ENCODE data around the gene SFRP5.
A peak's percentile ranks its signal among the peaks of the same experiment; 100 is the strongest.

The SFRP5 gene

GRCh38 chr10:97731346-97732051, 40.3 kb downstream of the SFRP5 start:
- Histone ChIP-seq H3K27me3 (ENCODE audit: insufficient read depth, low read length) (peaks cover 23% of the 10 kb centered on the region), H3K4me1 (ENCODE audit: insufficient read depth, low read length) (no peaks in the 10 kb centered on the region), H3K9me3 (ENCODE audit: insufficient read depth, low read depth, low read length) (peaks cover 9% of the 10 kb centered on the region), H3K27ac (ENCODE audit: low read depth, low read length) (no peak overlapping the region), H3K4me3 (ENCODE audit: low read length) (no peak overlapping the region), H3K9ac (ENCODE audit: low read depth, low read length) (no peak overlapping the region), H3K36me3 (ENCODE audit: insufficient read depth, low read length) (no peaks in the 10 kb centered on the region)
- 79% methylated on average over 9 of the region's 9 CpGs for WGBS

GRCh38 chr10:97729014-97729413, 42.8 kb downstream of the SFRP5 start:
- H3K4me1 ChIP-seq (ENCODE audit: insufficient read depth, low read length), result no peaks in the 10 kb centered on the region
- H3K9ac ChIP-seq (ENCODE audit: low read depth, low read length), result no peak overlapping the region
- H3K9me3 ChIP-seq (ENCODE audit: insufficient read depth, low read depth, low read length), result no peaks in the 10 kb centered on the region
- H3K4me3 ChIP-seq (ENCODE audit: low read length), result no peak overlapping the region
- H3K27ac ChIP-seq (ENCODE audit: low read depth, low read length), result no peak overlapping the region
- H3K27me3 ChIP-seq (ENCODE audit: insufficient read depth, low read length), result peaks cover 3% of the 10 kb centered on the region; the same call in 1 of the 2 replicates
- 92% methylated on average over 5 of the region's 5 CpGs for WGBS
- no peaks in the 10 kb centered on the region for H3K36me3 ChIP-seq (ENCODE audit: insufficient read depth, low read length)

GRCh38 chr10:97726636-97727178, 45.1 kb downstream of the SFRP5 start:
- Histone ChIP-seq H3K9me3 (ENCODE audit: insufficient read depth, low read depth, low read length) (no peaks in the 10 kb centered on the region), H3K4me3 (ENCODE audit: low read length) (peak overlapping the region; percentile 32), H3K9ac (ENCODE audit: low read depth, low read length) (no peak overlapping the region), H3K36me3 (ENCODE audit: insufficient read depth, low read length) (no peaks in the 10 kb centered on the region), H3K27ac (ENCODE audit: low read depth, low read length) (no peak overlapping the region), H3K4me1 (ENCODE audit: insufficient read depth, low read length) (no peaks in the 10 kb centered on the region), H3K27me3 (ENCODE audit: insufficient read depth, low read length) (no peaks in the 10 kb centered on the region)
- 14% methylated on average over 7 of the region's 8 CpGs for WGBS

GRCh38 chr10:97724341-97724941, 47.4 kb downstream of the SFRP5 start:
- H3K9ac ChIP-seq (ENCODE audit: low read depth, low read length), result no peak overlapping the region
- no peak overlapping the region for H3K27ac ChIP-seq (ENCODE audit: low read depth, low read length)
- no peak overlapping the region for H3K4me3 ChIP-seq (ENCODE audit: low read length)
- H3K36me3 ChIP-seq (ENCODE audit: insufficient read depth, low read length), result no peaks in the 10 kb centered on the region
- H3K9me3 ChIP-seq (ENCODE audit: insufficient read depth, low read depth, low read length), result no peaks in the 10 kb centered on the region
- WGBS, result 83% methylated on average over 5 of the region's 5 CpGs
- peaks cover 6% of the 10 kb centered on the region; the same call in 1 of the 2 replicates for H3K4me1 ChIP-seq (ENCODE audit: insufficient read depth, low read length)
- H3K27me3 ChIP-seq (ENCODE audit: insufficient read depth, low read length), result no peaks in the 10 kb centered on the region

GRCh38 chr10:97723001-97723400, 48.8 kb downstream of the SFRP5 start:
- Histone ChIP-seq H3K27me3 (ENCODE audit: insufficient read depth, low read length) (no peaks in the 10 kb centered on the region), H3K36me3 (ENCODE audit: insufficient read depth, low read length) (peaks cover under 1% of the 10 kb centered on the region; the same call in 1 of the 2 replicates), H3K9ac (ENCODE audit: low read depth, low read length) (no peak overlapping the region), H3K27ac (ENCODE audit: low read depth, low read length) (no peak overlapping the region), H3K4me1 (ENCODE audit: insufficient read depth, low read length) (peaks cover 20% of the 10 kb centered on the region), H3K9me3 (ENCODE audit: insufficient read depth, low read depth, low read length) (no peaks in the 10 kb centered on the region), H3K4me3 (ENCODE audit: low read length) (no peak overlapping the region)
- WGBS, result 83% methylated on average over 3 of the region's 3 CpGs

GRCh38 chr10:97721871-97722780, 49.7 kb downstream of the SFRP5 start:
- H3K36me3 ChIP-seq (ENCODE audit: insufficient read depth, low read length), result peaks cover 10% of the 10 kb centered on the region
- no peak overlapping the region for H3K4me3 ChIP-seq (ENCODE audit: low read length)
- H3K27ac ChIP-seq (ENCODE audit: low read depth, low read length), result no peak overlapping the region
- WGBS, result 97% methylated on average over 9 of the region's 12 CpGs
- no peaks in the 10 kb centered on the region for H3K9me3 ChIP-seq (ENCODE audit: insufficient read depth, low read depth, low read length)
- no peaks in the 10 kb centered on the region for H3K27me3 ChIP-seq (ENCODE audit: insufficient read depth, low read length)
- H3K9ac ChIP-seq (ENCODE audit: low read depth, low read length), result no peak overlapping the region
- H3K4me1 ChIP-seq (ENCODE audit: insufficient read depth, low read length), result peaks cover 22% of the 10 kb centered on the region

- peaks cover 37% of the 10 kb centered on the region for H3K4me1 ChIP-seq (ENCODE audit: insufficient read depth, low read length)
- no peak overlapping the region for H3K9ac ChIP-seq (ENCODE audit: low read depth, low read length)
- peaks cover 17% of the 10 kb centered on the region for H3K36me3 ChIP-seq (ENCODE audit: insufficient read depth, low read length)
- H3K27me3 ChIP-seq (ENCODE audit: insufficient read depth, low read length), result no peaks in the 10 kb centered on the region
- 91% methylated on average over 2 of the region's 2 CpGs for WGBS
- peak overlapping the region; percentile 68 for H3K27ac ChIP-seq (ENCODE audit: low read depth, low read length)
- 0 out of 2 replicates have a peak overlapping the region, but pooled peaks have one; percentile 10 for H3K4me3 ChIP-seq (ENCODE audit: low read length)
- H3K9me3 ChIP-seq (ENCODE audit: insufficient read depth, low read depth, low read length), result no peaks in the 10 kb centered on the region
These were observed 52.2 kb downstream of the SFRP5 start for GRCh38 chr10:97719602-97720001.

GRCh38 chr10:97718659-97719142, 53.1 kb downstream of the SFRP5 start:
- no peaks in the 10 kb centered on the region for H3K9me3 ChIP-seq (ENCODE audit: insufficient read depth, low read depth, low read length)
- peaks cover 37% of the 10 kb centered on the region for H3K4me1 ChIP-seq (ENCODE audit: insufficient read depth, low read length)
- H3K27me3 ChIP-seq (ENCODE audit: insufficient read depth, low read length), result no peaks in the 10 kb centered on the region
- 84% methylated on average over 8 of the region's 8 CpGs for WGBS
- peak overlapping the region; percentile 41; the same call in 1 of the 2 replicates for H3K27ac ChIP-seq (ENCODE audit: low read depth, low read length)
- H3K9ac ChIP-seq (ENCODE audit: low read depth, low read length), result no peak overlapping the region
- H3K36me3 ChIP-seq (ENCODE audit: insufficient read depth, low read length), result peaks cover 17% of the 10 kb centered on the region
- no peak overlapping the region for H3K4me3 ChIP-seq (ENCODE audit: low read length)

- Histone ChIP-seq H3K9ac (ENCODE audit: low read depth, low read length) (no peak overlapping the region), H3K4me1 (ENCODE audit: insufficient read depth, low read length) (peaks cover 37% of the 10 kb centered on the region), H3K27ac (ENCODE audit: low read depth, low read length) (no peak overlapping the region), H3K9me3 (ENCODE audit: insufficient read depth, low read depth, low read length) (no peaks in the 10 kb centered on the region), H3K27me3 (ENCODE audit: insufficient read depth, low read length) (no peaks in the 10 kb centered on the region), H3K4me3 (ENCODE audit: low read length) (no peak overlapping the region), H3K36me3 (ENCODE audit: insufficient read depth, low read length) (peaks cover 17% of the 10 kb centered on the region)
- WGBS, result 80% methylated on average over 6 of the region's 6 CpGs
These were observed 53.6 kb downstream of the SFRP5 start for GRCh38 chr10:97718178-97718577.

GRCh38 chr10:97717627-97718026, 54.2 kb downstream of the SFRP5 start:
- Histone ChIP-seq H3K4me3 (ENCODE audit: low read length) (no peak overlapping the region), H3K9me3 (ENCODE audit: insufficient read depth, low read depth, low read length) (no peaks in the 10 kb centered on the region), H3K27me3 (ENCODE audit: insufficient read depth, low read length) (no peaks in the 10 kb centered on the region), H3K27ac (ENCODE audit: low read depth, low read length) (no peak overlapping the region), H3K4me1 (ENCODE audit: insufficient read depth, low read length) (peaks cover 43% of the 10 kb centered on the region), H3K9ac (ENCODE audit: low read depth, low read length) (no peak overlapping the region), H3K36me3 (ENCODE audit: insufficient read depth, low read length) (peaks cover 17% of the 10 kb centered on the region)
- 93% methylated on average over 7 of the region's 7 CpGs for WGBS
